Embryonic facial prominence (tissue), 1 donor: ENCODE data around the gene TXK.

Experiments used
- DNase-seq: peaks from one replicate; pipeline ENCODE4 v3.0.0-alpha.2; 2016; ENCODE audit errors: extremely low spot score

The TXK gene

DNA sequence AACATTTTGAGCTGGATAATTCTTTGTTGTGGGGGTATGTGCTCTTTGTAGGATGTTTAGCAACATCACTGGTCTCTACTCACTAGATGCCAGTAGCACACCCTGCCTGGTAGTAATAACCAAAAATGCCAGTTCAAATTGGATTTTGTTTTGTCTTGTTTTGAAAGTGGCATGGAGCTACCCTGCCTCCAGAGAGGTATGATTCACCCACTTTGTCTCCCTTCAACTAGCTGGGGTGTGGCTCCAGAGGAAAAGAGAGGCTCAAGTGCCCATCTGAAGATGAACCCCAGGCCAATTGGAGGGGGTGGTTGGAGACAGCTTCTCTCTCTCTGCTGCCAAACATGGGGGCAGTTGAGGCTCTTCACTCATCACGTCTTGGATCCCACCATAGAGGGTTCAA lies 83.0 kb downstream of the TXK start:
- DNase-seq: no peak

DNA sequence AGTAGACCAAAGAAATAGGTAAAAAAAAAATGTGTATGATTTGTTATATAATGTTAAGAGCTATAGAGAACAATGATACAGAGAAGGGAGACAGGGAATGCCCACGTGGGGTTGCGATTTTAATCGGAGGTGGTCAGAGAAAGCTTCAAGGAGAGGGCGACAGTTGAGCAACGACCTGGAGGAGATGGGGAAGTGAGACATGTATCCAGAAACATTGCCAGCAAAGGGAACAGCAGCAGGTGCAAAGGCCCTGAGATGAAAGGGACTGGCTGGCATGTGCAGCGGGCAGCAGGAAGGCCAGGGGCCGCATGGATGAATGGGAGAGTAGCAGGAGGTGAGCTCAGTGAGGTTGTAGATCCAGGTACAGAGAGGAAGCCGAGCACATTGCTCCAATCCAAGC lies 84.6 kb downstream of the TXK start:
- no peak for DNase-seq

DNA sequence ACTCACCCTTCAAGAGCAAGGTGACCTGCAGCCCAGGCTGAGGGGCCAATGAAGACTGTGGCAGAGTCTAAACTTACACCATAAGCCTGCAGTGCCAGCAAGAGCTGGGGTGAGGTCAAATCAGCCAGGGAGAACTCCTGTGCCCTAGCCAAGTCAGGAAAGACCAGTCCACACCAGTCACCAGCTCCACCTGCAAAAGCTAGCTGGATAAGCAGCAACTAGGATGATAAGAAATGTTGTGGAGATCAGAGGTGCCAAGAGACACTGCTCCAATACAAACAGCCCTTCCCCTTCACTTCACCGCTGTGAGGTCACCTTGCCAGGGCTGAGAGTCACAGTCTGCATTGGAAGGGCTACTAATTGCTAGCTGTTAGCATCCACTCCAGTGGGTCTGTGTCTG lies 86.2 kb downstream of the TXK start:
- no peak for DNase-seq

DNA sequence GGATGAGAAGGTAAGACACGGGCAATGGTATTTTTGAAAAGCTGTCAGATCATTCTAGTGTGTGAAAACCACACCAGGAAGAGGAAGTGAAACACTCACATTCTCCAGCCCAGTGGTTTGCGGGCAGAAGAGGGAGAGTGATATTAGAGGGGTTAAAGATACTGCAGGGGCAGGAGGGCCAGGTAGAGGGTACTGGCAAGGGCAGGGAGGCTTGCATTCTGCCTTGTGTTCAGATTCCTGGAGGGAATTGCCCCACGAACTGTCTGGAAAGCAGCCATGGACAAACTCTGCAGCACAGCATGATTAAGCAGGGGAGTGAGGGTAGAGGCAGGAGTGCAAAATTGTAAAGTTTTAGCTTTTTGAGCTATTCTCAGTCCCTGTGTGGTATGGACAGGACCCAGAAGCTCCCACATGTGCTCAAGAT lies 86.6 kb downstream of the TXK start:
- DNase-seq: no peak

DNA sequence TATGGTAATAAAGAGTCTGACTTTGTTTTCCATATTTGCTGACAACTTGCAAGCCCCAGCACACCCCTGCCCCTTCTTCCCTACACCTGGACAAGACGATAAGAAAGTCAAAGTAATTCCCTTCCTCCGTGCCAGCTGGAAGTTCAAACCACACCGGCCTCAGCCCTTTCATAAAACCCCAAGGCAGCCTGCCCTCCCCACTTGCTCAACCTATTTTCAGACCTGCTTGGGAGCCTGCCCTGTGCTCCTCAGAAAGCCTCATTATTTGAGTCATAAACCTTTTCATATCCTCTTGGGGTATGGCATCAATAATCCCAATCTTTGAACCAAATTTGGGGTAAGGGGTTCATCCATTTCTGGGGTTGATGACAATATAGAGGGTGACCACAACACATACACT lies 88.0 kb downstream of the TXK start:
- DNase-seq: no peak

DNA sequence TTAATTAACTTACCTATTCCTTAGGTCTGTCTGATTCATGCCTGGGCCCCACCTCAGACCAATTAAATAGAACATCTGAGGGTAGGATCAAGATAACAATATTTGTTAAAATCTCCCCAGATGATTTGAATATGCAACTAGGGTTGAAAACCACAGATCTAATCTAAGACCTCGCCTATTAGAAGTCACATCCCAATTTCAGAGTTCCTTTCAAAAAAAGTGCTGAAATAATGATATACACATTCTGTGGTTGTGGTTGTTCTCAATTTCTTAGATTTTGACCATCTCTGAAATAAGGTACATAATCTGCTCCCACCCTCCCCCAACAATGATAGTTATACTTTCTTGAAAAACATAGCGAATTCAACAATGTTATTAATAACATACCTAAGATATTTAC lies 89.8 kb downstream of the TXK start:
- no peak for DNase-seq

DNA sequence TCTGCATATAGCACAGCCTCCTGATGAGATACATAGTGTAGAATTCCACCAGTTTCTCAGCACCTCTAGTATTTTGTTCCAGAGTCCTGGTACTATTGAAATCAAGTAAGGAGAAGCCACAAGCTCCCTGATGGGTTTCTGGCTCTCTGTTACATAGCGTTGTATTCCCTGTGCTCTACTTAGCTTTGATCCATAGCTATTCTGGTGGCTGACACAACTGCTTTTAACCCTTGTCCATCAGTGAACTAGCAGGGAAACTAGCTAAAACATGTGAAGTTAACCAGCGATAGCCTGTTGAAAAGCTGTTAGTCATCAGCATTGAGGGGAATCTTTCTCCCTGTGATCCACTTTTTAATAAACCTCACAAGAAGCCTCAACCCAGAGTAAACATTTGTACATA lies 90.5 kb downstream of the TXK start:
- DNase-seq: no peak

DNA sequence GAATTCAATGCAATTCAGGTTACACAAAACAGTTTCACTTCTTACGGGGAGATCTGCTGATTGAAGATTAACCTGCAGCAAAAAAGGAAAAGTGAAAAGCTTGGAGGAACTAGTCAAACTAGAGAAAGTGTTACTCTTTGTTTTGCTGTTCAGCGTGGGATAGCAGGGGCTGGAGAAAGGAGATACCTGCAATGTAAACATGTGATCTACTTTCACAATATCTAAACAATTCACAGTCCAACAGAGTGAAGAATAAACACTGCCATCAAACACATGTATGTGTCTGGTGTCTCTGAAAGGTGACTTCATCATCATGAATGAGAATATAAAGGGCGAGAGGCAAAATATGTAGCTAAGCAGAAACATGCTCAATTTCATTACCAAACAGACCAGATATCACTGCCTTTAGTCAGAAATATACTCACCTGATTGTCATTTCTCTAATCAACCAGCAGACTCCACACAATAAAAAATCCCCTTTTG lies 91.0 kb downstream of the TXK start:
- no peak for DNase-seq

DNA sequence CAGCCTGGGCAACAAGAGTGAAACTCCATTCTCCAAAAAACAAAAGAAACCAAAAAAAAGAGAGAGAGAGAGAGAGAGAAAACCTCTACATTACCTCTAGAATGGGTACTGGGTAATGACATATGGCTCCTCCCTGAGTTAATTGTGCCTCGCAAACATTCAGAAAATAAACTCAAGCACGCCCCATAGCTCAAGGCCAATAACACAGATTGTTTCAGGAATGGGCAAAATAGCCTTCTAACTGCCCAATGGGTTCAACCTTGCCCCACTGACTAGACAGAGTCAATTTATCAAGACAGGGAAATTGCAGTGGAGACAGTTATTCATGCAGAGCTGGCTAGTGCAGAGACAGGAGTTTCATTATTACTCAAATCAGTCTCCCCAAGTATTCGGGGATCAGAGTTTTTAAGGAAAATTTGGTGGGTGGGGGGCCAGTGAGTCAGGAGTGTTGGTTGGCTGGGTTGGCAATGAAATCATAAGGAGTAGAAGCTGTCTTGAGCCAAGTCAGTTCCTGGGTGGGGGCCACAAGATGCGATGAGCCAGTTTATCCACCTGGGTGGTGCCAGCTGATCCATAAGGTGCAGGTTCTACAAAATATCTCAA lies 92.4 kb downstream of the TXK start:
- no peak for DNase-seq

DNA sequence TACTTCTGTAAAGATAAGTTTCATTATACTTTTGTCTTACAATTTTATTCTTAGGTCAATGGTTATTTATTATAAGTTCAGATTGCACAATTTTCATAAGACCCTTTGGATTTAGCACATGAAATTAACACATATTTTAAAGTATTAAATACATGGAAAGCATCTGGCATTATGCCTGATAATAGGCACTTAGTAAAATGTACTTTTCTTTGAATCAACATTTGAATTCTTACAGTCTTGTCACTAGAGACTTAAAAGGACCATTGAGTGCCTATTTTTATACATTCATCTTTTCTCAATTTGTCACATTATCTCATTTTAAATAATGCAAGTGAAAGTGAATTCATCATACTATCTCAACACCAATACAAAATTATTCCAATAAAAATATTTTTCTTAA lies 94.5 kb downstream of the TXK start:
- DNase-seq: no peak

DNA sequence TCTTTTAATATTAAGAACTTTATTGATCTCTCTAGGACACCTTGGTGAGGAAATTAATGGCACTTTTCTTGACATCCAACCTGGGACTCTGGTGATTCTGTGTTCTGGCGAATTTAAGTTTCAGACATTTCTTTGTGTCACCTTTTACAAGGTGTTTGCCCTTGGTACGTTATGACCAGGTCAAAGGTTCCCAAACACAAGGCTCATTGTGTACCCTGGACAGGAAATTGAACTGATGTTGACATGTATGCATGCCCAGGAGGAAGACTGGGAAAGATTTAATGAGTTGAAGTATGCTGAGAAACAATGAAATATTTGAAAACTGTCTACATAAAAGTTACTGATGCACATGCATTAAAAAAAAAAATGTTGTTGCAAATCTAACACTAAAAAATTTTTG lies 95.4 kb downstream of the TXK start:
- no peak for DNase-seq

DNA sequence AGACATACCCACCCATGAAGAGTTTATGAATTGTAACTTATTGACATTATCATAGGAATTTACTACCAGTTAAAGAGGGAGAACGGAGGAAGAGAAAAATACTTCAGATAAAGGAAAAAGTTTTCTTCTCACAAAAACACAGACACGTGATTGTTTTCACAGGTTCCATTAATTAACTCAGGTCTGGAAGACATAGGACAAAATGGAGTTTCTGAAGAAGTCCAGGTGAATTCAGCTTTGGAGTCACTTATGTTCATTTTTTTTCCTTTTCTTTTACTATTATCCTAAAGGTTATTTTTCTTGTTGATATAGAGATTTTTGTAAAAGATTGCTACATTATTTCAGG lies 97.0 kb downstream of the TXK start:
- DNase-seq: no peak

DNA sequence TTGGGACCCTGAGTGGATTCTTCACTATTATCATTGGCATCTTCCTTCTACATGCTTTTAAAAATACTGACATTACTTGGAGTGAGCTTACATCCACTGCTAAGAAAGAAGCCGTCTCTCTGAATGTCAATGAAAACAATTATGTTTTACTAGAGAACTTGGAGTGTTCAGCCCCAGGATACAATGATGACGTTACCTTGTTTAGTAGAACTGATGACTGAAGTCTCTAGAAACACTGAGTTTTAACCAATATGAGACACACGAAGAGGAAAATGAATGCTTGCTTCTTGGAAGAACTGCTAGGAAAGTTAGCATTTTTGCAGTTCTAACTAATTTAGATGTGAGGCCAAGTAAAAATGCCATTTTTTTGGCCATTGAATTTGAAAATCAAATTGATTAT lies 98.1 kb downstream of the TXK start:
- no peak for DNase-seq

DNA sequence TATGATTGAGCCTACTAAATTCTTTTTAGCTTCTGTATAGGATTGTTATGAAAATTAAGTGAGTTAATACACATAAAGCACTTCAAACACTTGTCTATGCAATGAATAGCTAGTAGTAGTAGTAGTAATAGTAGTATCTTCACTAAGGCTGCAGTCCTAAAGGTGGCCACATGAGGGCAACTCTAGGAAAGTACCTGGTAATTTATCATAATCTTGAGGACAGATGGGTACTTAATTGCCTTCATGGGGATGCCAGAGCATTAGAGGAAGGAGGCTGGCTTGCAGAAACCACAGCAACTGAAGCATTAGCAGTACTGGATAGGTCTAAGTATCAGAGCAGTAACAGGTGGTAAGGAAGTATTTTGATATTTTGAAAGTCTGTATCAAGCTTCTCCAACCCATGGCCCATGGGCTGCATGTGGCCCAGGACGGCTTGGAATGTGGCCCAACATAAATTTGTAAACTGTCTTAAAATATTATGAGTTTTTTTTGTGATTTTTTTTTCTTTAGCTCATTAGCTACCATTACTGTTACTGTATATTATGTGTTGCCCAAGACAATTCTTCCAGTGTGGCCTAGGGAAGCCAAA lies 100.1 kb downstream of the TXK start:
- no peak for DNase-seq

DNA sequence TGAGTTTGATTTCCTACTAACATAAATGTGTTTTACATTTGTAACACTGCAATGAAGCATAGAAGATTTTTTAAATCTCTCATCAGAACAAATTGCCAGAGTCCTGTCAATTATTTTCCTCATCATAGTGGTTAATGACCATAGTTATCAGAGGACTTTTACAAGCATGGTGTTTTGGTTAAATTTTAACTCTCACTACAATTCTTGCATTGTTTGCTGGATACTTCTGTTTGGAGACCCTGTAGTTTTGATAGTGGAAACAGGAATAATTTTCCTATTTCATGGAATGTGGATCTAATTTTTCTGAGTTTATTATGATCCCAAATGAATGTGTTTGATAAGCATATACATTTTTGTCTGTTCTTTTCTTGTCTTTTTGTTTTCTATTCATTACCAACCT lies 100.6 kb downstream of the TXK start:
- no peak for DNase-seq

DNA sequence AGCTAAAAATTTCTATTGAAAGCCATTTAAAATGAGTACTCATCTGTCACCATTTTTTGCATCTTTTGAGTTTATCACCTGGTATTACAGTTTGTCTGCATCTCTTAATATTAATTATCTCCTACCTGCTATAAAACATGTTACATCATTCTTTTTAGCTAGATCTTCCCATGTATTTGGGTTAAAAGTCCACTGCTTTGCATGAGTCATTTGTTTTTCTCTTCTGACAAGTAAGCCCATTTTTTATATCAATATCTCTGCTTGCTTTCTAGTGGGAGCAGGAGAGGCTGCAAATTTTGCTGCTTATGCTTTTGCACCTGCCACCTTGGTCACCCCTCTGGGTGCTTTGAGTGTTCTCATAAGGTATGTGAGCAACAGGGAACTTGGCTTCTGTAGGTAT lies 101.3 kb downstream of the TXK start:
- no peak for DNase-seq

DNA sequence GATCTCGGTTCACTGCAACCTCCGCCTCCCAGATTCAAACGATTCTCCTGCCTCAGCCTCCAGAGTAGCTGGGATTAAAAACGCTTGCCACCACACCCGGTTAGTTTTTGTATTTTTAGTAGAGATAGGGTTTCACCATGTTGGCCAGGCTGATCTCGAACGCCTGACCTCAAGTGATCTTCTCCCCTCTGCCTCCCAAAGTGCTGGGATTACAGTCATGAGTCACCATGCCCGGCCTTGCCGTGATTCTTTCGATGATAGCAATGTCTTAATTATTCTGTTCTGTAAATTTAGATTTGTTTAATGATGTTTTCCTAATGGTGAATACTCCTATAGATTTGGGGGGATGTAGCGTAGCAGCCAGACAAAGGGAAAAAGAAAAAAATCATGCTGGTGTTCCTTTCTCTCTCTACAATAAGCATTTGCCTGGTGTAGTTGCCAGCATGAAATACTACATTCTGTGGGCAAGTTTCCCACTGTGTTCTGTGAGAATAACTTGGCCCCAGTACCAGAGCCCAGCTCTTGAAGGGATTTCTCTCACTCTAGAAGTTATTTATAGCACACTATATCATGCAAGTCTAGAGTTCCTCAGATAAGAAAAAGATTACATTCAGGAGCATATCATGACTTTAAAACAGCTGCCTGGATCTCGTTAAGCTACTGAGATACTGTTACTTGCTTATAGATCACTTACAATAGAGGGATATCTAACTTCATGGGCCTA lies 102.1 kb downstream of the TXK start:
- no peak for DNase-seq

DNA sequence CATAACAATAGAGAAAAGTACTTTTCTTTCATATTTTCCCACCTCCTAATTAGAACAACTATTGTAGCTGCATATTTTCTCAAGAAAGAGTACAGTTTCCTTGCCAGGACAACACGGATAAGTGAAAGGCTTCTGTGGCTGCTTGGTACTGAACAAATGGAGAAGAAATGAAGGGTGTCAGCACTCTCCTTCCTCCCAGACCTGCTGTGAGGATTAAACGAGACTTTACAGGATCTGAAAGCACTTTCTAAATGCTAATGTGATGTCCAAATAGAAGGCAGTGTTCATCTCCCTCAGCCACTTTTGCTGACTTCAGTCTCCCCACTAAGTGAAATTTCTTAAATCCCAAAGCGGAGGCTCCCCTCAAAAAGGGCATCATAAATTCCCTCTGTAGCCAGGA lies 103.6 kb downstream of the TXK start:
- no peak for DNase-seq

DNA sequence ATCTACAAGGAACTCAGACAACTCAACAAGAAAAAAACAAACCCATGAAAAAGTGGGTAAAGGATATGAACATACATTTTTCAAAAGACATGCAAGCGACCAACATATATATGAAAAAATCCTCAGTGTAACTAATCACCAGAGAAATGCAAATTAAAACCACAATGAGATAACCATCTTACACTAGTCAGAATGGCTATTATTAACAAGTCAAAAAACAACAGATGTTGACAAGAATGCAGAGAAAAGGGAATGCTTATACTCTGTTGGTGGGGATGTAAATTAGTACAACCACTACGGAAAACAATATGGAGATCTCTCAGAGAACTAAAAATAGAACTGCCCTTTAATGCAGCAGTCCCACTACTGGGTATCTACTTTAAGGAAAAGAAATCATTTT lies 105.4 kb downstream of the TXK start:
- DNase-seq: no peak

DNA sequence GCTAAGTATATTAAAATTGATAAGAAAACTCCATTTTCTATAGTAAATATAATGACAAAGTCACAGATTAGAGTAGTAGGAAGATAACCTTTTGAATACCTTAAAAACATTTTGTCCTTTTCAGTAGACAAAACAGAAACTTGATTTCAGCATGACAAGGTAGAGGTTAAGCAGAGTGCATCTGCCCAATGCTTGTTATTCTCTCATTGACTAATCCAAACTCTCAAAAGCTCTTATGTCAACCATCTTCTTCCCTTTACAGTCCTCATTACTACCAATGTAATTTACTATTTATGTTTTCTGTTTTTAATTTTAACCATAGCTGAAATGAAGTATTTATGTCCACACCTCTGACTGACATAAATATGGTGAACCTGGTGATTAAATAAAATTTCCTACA lies 106.4 kb downstream of the TXK start:
- DNase-seq: no peak

DNA sequence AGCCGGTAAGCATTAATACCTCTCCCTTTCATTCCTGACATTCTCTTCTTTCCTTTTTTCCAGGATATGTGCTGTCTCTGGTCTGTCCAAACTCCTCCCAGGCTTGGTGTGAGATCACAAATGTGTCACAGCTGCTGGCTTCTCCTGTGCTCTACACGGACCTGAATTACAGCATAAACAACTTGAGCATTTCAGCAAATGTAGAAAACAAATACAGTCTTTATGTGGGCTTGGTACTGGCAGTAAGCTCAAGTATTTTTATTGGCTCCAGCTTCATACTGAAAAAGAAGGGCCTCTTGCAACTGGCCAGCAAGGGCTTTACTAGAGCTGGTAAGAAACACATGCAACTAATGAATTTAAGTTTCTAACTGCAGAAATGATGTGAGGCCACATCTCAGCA lies 109.0 kb downstream of the TXK start:
- DNase-seq: no peak

DNA sequence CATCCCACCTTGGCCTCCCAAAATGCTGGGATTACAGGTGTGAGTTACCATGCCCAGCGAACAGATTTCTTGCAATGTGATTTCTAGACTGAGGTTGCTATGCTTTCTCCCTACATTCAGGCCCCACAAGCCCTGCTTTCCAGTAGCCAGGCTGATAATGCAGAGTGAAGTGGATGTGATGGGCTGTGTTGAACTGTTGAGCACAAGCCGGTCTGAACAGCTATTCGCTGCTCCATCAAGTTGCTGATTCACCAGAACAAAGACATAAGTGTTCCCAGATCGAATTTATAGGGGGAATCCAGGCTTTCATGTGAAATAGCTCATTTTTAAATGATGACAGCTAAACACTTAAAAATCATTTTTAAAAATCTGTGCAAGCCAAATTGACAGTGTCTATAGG lies 109.5 kb downstream of the TXK start:
- DNase-seq: no peak

DNA sequence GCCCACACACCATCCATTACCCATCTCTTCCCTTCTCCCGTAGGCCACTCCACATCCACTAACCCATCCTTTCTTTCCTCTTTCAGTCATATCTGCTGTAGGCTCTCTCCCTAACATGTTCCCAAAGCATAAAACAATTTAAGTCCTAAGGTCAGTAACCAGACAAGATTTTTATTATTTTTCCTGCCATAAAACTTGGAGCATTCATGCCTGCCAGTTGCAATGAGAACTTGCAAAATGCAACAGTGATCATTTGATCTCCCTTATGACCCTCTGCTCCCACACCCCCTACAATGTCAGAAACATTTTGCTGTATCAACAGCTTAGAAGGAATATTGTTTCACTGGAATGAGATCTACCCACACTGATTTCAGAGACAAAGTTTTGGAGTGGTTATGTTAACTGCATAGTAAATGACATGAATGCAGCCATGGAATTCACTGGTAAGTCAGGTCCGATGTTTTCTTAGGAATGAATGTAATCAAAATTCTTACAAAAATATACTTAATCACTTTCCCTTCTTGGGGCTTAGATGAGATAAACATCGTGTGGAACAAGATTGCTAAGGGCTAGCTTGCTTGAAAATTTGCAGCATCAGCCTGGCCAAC lies 111.8 kb downstream of the TXK start:
- DNase-seq: no peak
